ENCODE measurements around the gene HIVEP3. TPM values are rescaled to one million over a fixed set of nuclear protein-coding genes. Genes with fewer than 3 reads are reported as not detected.

HIVEP3 gene
- total and polyA plus RNA-seq, 2 of the 13 experiments (the other 11 are each of a cell fraction or from before 2014, with no cell fraction given), result 0.05 TPM; not detected in 1

DNA sequence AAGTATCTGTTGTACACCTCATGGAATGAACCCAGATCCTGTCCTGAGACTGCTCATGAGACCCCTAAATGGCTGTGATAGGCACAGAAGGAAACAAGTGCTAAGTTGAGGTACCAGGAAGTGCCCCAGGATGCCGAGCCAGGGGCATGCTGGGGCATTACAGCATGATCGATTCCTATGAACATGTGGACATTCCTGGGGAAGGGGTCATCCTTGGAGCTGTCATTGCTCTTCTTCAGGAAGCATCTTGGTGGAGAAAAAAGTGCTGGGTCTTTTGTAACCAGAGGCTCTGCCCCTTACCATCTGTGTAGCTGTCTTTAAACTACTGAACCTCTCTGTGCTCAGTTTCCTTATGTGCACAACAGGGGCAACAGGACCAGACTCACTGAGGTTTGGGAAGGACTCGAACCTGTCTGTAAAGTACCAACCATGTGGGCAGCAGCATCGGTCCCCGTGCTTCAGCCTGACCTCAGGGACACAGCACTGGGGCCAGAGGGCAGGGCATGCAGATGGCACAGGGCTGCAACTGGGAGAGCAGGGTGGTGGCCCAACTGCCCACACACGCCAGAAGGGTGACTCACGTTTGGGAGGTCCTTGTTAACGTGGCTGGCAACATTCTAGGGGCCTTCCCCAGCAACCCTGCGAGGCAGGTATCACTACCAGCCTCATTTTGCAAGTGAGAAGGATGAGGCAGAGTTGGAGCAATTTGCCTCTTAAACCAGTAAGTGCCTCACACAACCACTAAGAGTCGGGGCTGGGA, 291.9 kb downstream of the HIVEP3 start (continued):
- TF ChIP-seq, protein P1, sequence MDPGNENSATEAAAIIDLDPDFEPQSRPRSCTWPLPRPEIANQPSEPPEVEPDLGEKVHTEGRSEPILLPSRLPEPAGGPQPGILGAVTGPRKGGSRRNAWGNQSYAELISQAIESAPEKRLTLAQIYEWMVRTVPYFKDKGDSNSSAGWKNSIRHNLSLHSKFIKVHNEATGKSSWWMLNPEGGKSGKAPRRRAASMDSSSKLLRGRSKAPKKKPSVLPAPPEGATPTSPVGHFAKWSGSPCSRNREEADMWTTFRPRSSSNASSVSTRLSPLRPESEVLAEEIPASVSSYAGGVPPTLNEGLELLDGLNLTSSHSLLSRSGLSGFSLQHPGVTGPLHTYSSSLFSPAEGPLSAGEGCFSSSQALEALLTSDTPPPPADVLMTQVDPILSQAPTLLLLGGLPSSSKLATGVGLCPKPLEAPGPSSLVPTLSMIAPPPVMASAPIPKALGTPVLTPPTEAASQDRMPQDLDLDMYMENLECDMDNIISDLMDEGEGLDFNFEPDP (CRISPR knock-in tag; conservative IDR thresholded peaks at IDR 0.05), result no peak
- TF ChIP-seq NCOA1 (CRISPR knock-in tag; IDR thresholded peaks at IDR 0.05), result no peak
- TF ChIP-seq ZNF44 (CRISPR knock-in tag; IDR thresholded peaks at IDR 0.05), result no peak
- TF ChIP-seq MAZ (IDR thresholded peaks at IDR 0.05; ENCODE audit: borderline replicate concordance, low read depth, low read length), result no peak
- TF ChIP-seq MAZ (CRISPR knock-in tag; IDR thresholded peaks at IDR 0.05; ENCODE audit: low read depth), result no peak
- TF ChIP-seq NFKB2 (CRISPR knock-in tag; IDR thresholded peaks at IDR 0.05; ENCODE audit: borderline replicate concordance), result no peak
- TF ChIP-seq ZNF629 (CRISPR knock-in tag; conservative IDR thresholded peaks at IDR 0.05), result no peak
- no peak for TF ChIP-seq ZNF564 (CRISPR knock-in tag; IDR thresholded peaks at IDR 0.05)
- TF ChIP-seq, protein P2, sequence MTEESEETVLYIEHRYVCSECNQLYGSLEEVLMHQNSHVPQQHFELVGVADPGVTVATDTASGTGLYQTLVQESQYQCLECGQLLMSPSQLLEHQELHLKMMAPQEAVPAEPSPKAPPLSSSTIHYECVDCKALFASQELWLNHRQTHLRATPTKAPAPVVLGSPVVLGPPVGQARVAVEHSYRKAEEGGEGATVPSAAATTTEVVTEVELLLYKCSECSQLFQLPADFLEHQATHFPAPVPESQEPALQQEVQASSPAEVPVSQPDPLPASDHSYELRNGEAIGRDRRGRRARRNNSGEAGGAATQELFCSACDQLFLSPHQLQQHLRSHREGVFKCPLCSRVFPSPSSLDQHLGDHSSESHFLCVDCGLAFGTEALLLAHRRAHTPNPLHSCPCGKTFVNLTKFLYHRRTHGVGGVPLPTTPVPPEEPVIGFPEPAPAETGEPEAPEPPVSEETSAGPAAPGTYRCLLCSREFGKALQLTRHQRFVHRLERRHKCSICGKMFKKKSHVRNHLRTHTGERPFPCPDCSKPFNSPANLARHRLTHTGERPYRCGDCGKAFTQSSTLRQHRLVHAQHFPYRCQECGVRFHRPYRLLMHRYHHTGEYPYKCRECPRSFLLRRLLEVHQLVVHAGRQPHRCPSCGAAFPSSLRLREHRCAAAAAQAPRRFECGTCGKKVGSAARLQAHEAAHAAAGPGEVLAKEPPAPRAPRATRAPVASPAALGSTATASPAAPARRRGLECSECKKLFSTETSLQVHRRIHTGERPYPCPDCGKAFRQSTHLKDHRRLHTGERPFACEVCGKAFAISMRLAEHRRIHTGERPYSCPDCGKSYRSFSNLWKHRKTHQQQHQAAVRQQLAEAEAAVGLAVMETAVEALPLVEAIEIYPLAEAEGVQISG (CRISPR knock-in tag; IDR thresholded peaks at IDR 0.05), result no peak
- no peak for TF ChIP-seq ZSCAN22 (CRISPR knock-in tag; IDR thresholded peaks at IDR 0.05)
- TF ChIP-seq, protein P3, sequence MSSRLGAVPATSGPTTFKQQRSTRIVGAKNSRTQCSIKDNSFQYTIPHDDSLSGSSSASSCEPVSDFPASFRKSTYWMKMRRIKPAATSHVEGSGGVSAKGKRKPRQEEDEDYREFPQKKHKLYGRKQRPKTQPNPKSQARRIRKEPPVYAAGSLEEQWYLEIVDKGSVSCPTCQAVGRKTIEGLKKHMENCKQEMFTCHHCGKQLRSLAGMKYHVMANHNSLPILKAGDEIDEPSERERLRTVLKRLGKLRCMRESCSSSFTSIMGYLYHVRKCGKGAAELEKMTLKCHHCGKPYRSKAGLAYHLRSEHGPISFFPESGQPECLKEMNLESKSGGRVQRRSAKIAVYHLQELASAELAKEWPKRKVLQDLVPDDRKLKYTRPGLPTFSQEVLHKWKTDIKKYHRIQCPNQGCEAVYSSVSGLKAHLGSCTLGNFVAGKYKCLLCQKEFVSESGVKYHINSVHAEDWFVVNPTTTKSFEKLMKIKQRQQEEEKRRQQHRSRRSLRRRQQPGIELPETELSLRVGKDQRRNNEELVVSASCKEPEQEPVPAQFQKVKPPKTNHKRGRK (CRISPR knock-in tag; IDR thresholded peaks at IDR 0.05), result no peak
- TF ChIP-seq RFX5 (IDR thresholded peaks at IDR 0.05; ENCODE audit: low read depth, low read length), result no peak
- TF ChIP-seq SP5 (CRISPR knock-in tag; IDR thresholded peaks at IDR 0.05; ENCODE audit: borderline replicate concordance, low read depth), result no peak

Data from HepG2 (cell line).